Psoas muscle (tissue), 8 donors: ENCODE results near the gene KLF1. TPM values are rescaled to one million over a fixed set of nuclear protein-coding genes. Genes with fewer than 3 reads are reported as not detected.

Experiments
- ATAC-seq, 4 donors: fragments of 200-7000 bp; cut with Tn5 transposase; one replicate each; pipeline ENCODE4 v1.9.1; 2020; ENCODE audit warnings: moderate library complexity in 3 of 4, mild to moderate bottlenecking in 2 of 4
- DNase-seq, 2 donors: peaks; one replicate each; pipeline ENCODE4 v3.0.0-alpha.2; 2020
- H3K27ac ChIP-seq: fragments of 200-600 bp; one replicate; pipeline ENCODE4 v1.8.0; 2022
- H3K27me3 ChIP-seq, 3 donors: fragments of 200-600 bp in 1 of 3; one replicate each; pipeline versions ENCODE4 v1.6.1 to v1.8.0; 2013 to 2022; ENCODE audit warnings: low read length in 2 of 3, mild to moderate bottlenecking in 2 of 3, moderate library complexity in 1 of 3; ENCODE audit not compliant: insufficient read depth in 3 of 3
- H3K36me3 ChIP-seq, 2 donors: fragments of 200-600 bp in 1 of 2; one replicate each; pipeline versions ENCODE4 v1.6.1 to v1.8.0; 2013 to 2022; ENCODE audit warnings: low read depth in 1 of 2, mild to moderate bottlenecking in 1 of 2, moderate library complexity in 1 of 2; ENCODE audit not compliant: insufficient read depth in 1 of 2
- H3K4me1 ChIP-seq: fragments of 200-600 bp; one replicate; pipeline ENCODE4 v1.8.0; 2022
- H3K4me3 ChIP-seq: fragments of 200-600 bp; one replicate; pipeline ENCODE4 v1.8.0; 2022; ENCODE audit warnings: mild to moderate bottlenecking
- H3K9me3 ChIP-seq: fragments of 200-600 bp; one replicate; pipeline ENCODE4 v1.8.0; 2022
- CTCF ChIP-seq: fragments of 200-600 bp; IDR thresholded peaks from one replicate; pipeline ENCODE4 v1.8.0; 2022; ENCODE audit warnings: antibody characterized with exemption
- WGBS, 3 donors: extraction: QIAGEN DNeasy Blood & Tissue Kit; methylation state at CpG; one replicate each; pipeline versions ENCODE4 v1.1.6 to v1.1.7; 2013; 5-methylcytosine and 5-hydroxymethylcytosine counted together
- intact Hi-C, 2 donors: fragments of 100-400 bp; cut with DNase I; formaldehyde crosslinking; loops; one replicate each; pipeline versions ENCODE4 v1.11.0 to v1.14.2; 2022
- polyA plus RNA-seq, 3 donors: library from polyadenylated mRNA; stranded (reverse); fragments of 200-250 nt; gene quantifications; one replicate each; pipeline ENCODE4 v1.2.3, GENCODE V29; 2013
- total RNA-seq, 4 donors: library from RNA; stranded (reverse); fragmentation: NEBNext Ultra II Directional in 2 of 4; extraction: Animal tissue kit (Norgen Biotek cat#: 25700) in 2 of 4; gene quantifications; one replicate each; pipeline versions ENCODE4 v1.2.1 to v1.2.4, GENCODE V29; 2021 to 2023
- donor health status: healthy with polysubstance abuse.
- donor health status: DM: no; HTN: no; CAD: no; lungs with moderate emphysema.
- donor health status: Bipolar disorder and iron deficiency.
- donor health status: healthy.
- donor health status: DM: yes; HTN: yes; CAD: no.
- donor health status: DM: no; HTN: no; CAD: no.
- donor health status: DM: no; HTN: no; CAD: no.
- donor health status: DM: yes; HTN: yes; CAD: no.

The KLF1 gene
- total and polyA plus RNA-seq, 7 donors, result 0.18 to 0.37 (median 0.34) TPM; not detected in 4

DNA sequence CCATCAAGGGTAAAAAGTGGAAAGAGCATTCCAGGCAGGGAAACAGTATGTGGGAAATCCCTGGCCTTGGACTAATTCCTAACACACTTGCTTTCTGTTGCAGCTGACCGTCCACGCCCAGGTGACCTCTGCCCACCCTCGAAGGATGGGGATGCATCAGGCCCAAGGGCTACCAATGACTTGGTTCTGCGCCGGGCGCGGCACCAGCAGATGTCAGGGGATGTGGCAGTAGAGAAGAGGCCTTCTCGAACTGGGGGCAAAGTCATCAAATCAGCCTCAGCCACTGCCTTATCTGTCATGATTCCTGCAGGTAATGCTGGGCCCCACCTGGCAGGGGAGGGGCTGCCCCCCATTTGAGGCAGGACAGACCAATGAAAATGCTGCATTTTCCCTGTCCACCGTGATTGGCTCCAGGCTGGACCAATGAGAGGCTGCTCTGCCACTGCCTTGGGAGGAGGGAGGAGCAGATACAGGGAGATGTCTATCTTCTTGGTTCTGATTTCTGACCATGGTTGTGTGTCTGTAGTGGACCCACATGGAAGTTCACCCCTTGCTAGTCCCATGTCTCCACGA, 18.4 kb downstream of the KLF1 start:
- Histone ChIP-seq H3K36me3 (no peaks in the 10 kb centered on the region), H3K4me3 (no peak overlapping the region), H3K27me3 (peaks cover 0 to 11% (median 6%) of the 10 kb centered on the region in 3 donors), H3K9me3 (no peaks in the 10 kb centered on the region), H3K27ac (no peak overlapping the region), H3K4me1 (peaks cover 4% of the 10 kb centered on the region)
- no peak for TF ChIP-seq CTCF
- DNase-seq (no peak), ATAC-seq (no peak)
- 91 to 96% (median 93%) methylated on average over 9 to 10 of the region's 10 CpGs for WGBS, 3 donors
- intact Hi-C loops, result no loop called here

GRCh38 chr19:12867120-12868099, 19.6 kb downstream of the KLF1 start:
- peak in 3 of 4 donors; percentile 39 to 57 (median 48) for ATAC-seq
- intact Hi-C loops, result no loop called here
- no peak for TF ChIP-seq CTCF
- peaks cover 0 to 11% (median 6%) of the 10 kb centered on the region in 3 donors for H3K27me3 ChIP-seq
- no peaks in the 10 kb centered on the region for H3K36me3 ChIP-seq
- H3K4me3 ChIP-seq, result peak overlapping the region; percentile 46
- H3K27ac ChIP-seq, result no peak overlapping the region
- H3K4me1 ChIP-seq, result peaks cover 4% of the 10 kb centered on the region
- no peaks in the 10 kb centered on the region for H3K9me3 ChIP-seq
- peak; percentile 43 to 66 for DNase-seq
- WGBS, 3 donors, result 9 to 12% (median 12%) methylated on average over 42 to 51 of the region's 51 CpGs

DNA sequence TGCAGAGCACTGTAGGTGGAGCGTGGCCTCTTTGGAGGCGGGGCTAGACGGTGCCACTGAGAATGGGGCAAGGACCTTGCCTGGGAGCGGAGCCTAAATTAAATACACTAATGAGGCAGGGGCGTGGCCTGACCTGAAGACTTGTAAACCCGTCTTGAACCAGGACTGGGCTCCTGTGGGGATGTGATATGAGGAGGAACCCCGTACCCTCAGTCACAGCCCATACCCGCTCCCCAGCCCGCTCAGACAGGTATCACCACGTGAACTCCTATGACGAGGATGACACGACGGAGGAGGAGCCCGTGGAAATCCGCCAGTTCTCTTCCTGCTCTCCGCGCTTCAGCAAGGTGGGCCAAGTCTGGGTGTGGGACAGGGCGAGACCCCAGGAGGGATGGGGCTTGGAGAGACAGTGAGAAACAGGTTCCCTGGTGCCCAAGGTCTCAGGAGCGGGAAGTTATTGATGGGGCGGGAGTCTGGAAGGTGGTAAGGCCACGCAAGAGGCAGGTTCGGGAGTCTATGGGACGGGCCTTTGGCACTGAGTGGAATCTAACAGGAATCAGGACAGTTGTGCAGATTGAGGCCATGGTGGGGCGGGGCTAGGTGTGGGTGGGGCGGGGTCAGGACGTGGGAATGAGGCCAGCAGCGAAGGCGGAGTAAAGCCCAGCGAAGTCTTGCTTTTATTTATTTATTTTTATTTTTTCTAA, 20.4 kb downstream of the KLF1 start:
- no peak overlapping the region for H3K4me3 ChIP-seq
- no peaks in the 10 kb centered on the region for H3K36me3 ChIP-seq
- 86 to 89% (median 86%) methylated on average over 27 to 29 of the region's 29 CpGs for WGBS, 3 donors
- no peak for ATAC-seq
- no peak overlapping the region for H3K27ac ChIP-seq
- peaks cover 4% of the 10 kb centered on the region for H3K4me1 ChIP-seq
- no peak for DNase-seq
- H3K9me3 ChIP-seq, result no peaks in the 10 kb centered on the region
- peaks cover 0 to 11% (median 6%) of the 10 kb centered on the region in 3 donors for H3K27me3 ChIP-seq
- intact Hi-C loops, result no loop called here
- no peak for TF ChIP-seq CTCF

GRCh38 chr19:12865746-12866415, 21.1 kb downstream of the KLF1 start:
- Histone ChIP-seq H3K27me3 (peaks cover 0 to 11% (median 6%) of the 10 kb centered on the region in 3 donors), H3K36me3 (no peaks in the 10 kb centered on the region), H3K27ac (no peak overlapping the region), H3K9me3 (no peaks in the 10 kb centered on the region), H3K4me1 (peaks cover 4% of the 10 kb centered on the region), H3K4me3 (no peak overlapping the region)
- no peak for ATAC-seq
- WGBS, 3 donors, result 80 to 82% (median 81%) methylated on average over 19 of the region's 19 CpGs
- TF ChIP-seq CTCF, result no peak
- intact Hi-C loops, result no loop called here
- DNase-seq, result no peak
